B cell (primary cell): ENCODE data around the gene ATP8A2. TPM values are rescaled to one million over a fixed set of nuclear protein-coding genes. Genes with fewer than 3 reads are reported as not detected.
A peak's percentile ranks its signal among the peaks of the same experiment; 100 is the strongest.

Source experiments
- ATAC-seq: fragments of 200-7000 bp; cut with Tn5 transposase; one replicate; pipeline ENCODE4 v1.10.0; 2021; ENCODE audit warnings: low read depth, mild to moderate bottlenecking, moderate number of reproducible peaks, moderate library complexity
- CTCF ChIA-PET: fragments of 350-600 bp; sonication (Branson Sonifier 250); formaldehyde crosslinking; loops from one replicate; lab custom pipeline; 2021; ENCODE audit warnings: antibody characterized with exemption, inconsistent platforms; lab: Charles Lee
- POLR2A ChIA-PET: fragments of 350-600 bp; sonication (Branson Sonifier 250); formaldehyde crosslinking; loops from one replicate; lab custom pipeline; 2021; ENCODE audit warnings: antibody characterized with exemption; lab: Charles Lee
- DNase-seq: peaks from one replicate; pipeline ENCODE4 v3.0.0; 2013
- H2AFZ ChIP-seq: 2 replicates; pipeline ENCODE4 v1.6.1; 2012; ENCODE audit warnings: mild to moderate bottlenecking, low read depth, low read length; ENCODE audit not compliant: insufficient read depth, poor library complexity, severe bottlenecking
- H3K27ac ChIP-seq, 2 donors: 1 replicate in 1 of 2; 2 replicates in 1 of 2; pipeline ENCODE4 v1.5.1; 2012 to 2013; ENCODE audit warnings: low read length in 2 of 2, mild to moderate bottlenecking in 2 of 2, moderate library complexity in 1 of 2
- H3K27me3 ChIP-seq, 4 experiments: fragments of 200-600 bp in 1 of 4; sonication (generic) in 1 of 4; replicated peaks in 1 of 4; 1 replicate in 2 of 4; 2 replicates in 2 of 4; pipeline versions ENCODE4 v1.6.1 to v1.7.0; 2013 to 2016; ENCODE audit warnings: low read length in 3 of 4, mild to moderate bottlenecking in 2 of 4, mixed read lengths in 1 of 4, moderate library complexity in 1 of 4; ENCODE audit not compliant: insufficient read depth in 4 of 4, control insufficient read depth in 3 of 4; ENCODE audit errors: control extremely low read depth in 1 of 4
- H3K36me3 ChIP-seq, 2 experiments: replicated peaks in 1 of 2; 1 replicate in 1 of 2; 2 replicates in 1 of 2; pipeline versions ENCODE4 v1.6.1 to v1.7.1; 2013; ENCODE audit warnings: low read length in 1 of 2; ENCODE audit not compliant: insufficient read depth in 2 of 2, control insufficient read depth in 1 of 2; ENCODE audit errors: control extremely low read depth in 1 of 2, extremely low read depth in 1 of 2
- H3K4me1 ChIP-seq, 2 donors: fragments of 200-600 bp in 1 of 2; sonication (generic) in 1 of 2; 1 replicate in 1 of 2; 2 replicates in 1 of 2; pipeline versions ENCODE4 v1.5.1 to v1.6.1; 2013 to 2017; ENCODE audit warnings: low read length in 2 of 2; ENCODE audit not compliant: control insufficient read depth in 2 of 2, insufficient read depth in 2 of 2
- H3K4me2 ChIP-seq: replicated peaks from 2 replicates; pipeline ENCODE3; 2012; ENCODE audit warnings: mild to moderate bottlenecking, low read depth, low read length; ENCODE audit not compliant: poor library complexity, severe bottlenecking
- H3K4me3 ChIP-seq, 5 experiments: fragments of 200-600 bp in 1 of 5; sonication (generic) in 1 of 5; 1 replicate in 3 of 5; 2 replicates in 2 of 5; pipeline versions ENCODE4 v1.5.1 to v1.7.0; 2011 to 2016; ENCODE audit warnings: low read length in 4 of 5, mild to moderate bottlenecking in 4 of 5, low read depth in 2 of 5, control low read depth in 1 of 5, moderate library complexity in 1 of 5; ENCODE audit not compliant: insufficient read depth in 1 of 5; ENCODE audit errors: control extremely low read depth in 1 of 5, extremely low read depth in 1 of 5
- H3K79me2 ChIP-seq: fragments of 200-600 bp; sonication (generic); one replicate; pipeline ENCODE4 v1.6.0; 2016; ENCODE audit warnings: low read length; ENCODE audit not compliant: control insufficient read depth, insufficient read depth
- H3K9ac ChIP-seq: fragments of 200-600 bp; sonication (generic); 2 replicates; pipeline ENCODE4 v1.6.1; 2017; ENCODE audit warnings: mild to moderate bottlenecking, low read length, moderate library complexity
- H3K9me3 ChIP-seq, 3 donors: one replicate each; pipeline versions ENCODE4 v1.6.1 to v1.7.1; 2013; ENCODE audit warnings: low read length in 2 of 3; ENCODE audit not compliant: control insufficient read depth in 2 of 3, insufficient read depth in 1 of 3; ENCODE audit errors: control extremely low read depth in 1 of 3
- H4K20me1 ChIP-seq: 2 replicates; pipeline ENCODE4 v1.6.0; 2012; ENCODE audit warnings: mild to moderate bottlenecking, low read length; ENCODE audit not compliant: insufficient read depth, control insufficient read depth, poor library complexity, severe bottlenecking
- H3K27ac Mint-ChIP-seq: one replicate; pipeline ENCODE4 v1.8.0; 2021; ENCODE audit warnings: mixed read lengths
- H3K27me3 Mint-ChIP-seq: one replicate; pipeline ENCODE4 v1.8.0; 2021; ENCODE audit warnings: mixed read lengths
- H3K4me1 Mint-ChIP-seq: one replicate; pipeline ENCODE4 v1.8.0; 2021; ENCODE audit warnings: mixed read lengths
- H3K4me3 Mint-ChIP-seq: one replicate; pipeline ENCODE4 v1.8.0; 2021; ENCODE audit warnings: mixed read lengths
- H3K9me3 Mint-ChIP-seq: one replicate; pipeline ENCODE4 v1.8.0; 2022; ENCODE audit warnings: mixed read lengths; ENCODE audit not compliant: insufficient read depth
- CTCF ChIP-seq: fragments of 200-600 bp; IDR thresholded peaks from one replicate; pipeline ENCODE4 v1.8.0; 2022; ENCODE audit warnings: antibody characterized with exemption, mild to moderate bottlenecking
- EZH2 ChIP-seq: IDR thresholded peaks from 2 replicates; pipeline ENCODE4 v1.6.1; 2012; ENCODE audit warnings: borderline replicate concordance, low read depth, mild to moderate bottlenecking, moderate library complexity, low read length; ENCODE audit not compliant: insufficient read depth, poor library complexity, severe bottlenecking
- WGBS: methylation state at CpG from one replicate; pipeline ENCODE4 v1.1.5; 2013; ENCODE audit warnings: missing lambda C conversion rate; ENCODE audit not compliant: insufficient coverage; 5-methylcytosine and 5-hydroxymethylcytosine counted together
- intact Hi-C: fragments of 100-400 bp; cut with micrococcal nuclease; formaldehyde crosslinking; loops from one replicate; pipeline ENCODE4 v1.10.0; 2022
- polyA plus RNA-seq: library from polyadenylated mRNA; depleted of rRNA; stranded (reverse); fragments of >200 nt; gene quantifications from 2 replicates; pipeline ENCODE4 v1.2.3, GENCODE V29; 2012
- total RNA-seq, 2 donors: library from RNA; stranded (reverse); fragments of 120-200 nt in 1 of 2; gene quantifications; 1 replicate in 1 of 2; 2 replicates in 1 of 2; pipeline versions ENCODE4 v1.2.3 to v1.2.4, GENCODE V29; 2013 to 2022

ATP8A2 gene
- total and polyA plus RNA-seq, 2 donors (not counting 1 experiment from before 2014, with no cell fraction given), result not detected

GRCh38 chr13:25901460-25902376, 529.9 kb downstream of the ATP8A2 start:
- ChIA-PET CTCF (no interaction called here), POLR2A (interaction anchor here (0.6 kb wide), 1 partner anchor 9 kb away, joined by 4 read pairs; no protein-coding TSS in a partner anchor)
- peak; percentile 34 for DNase-seq
- no peaks in the 10 kb centered on the region for H4K20me1 ChIP-seq
- H3K9me3 ChIP-seq, result peaks cover 0 to 8% (median 0%) of the 10 kb centered on the region in 3 donors
- no peak overlapping the region for H3K4me3 ChIP-seq
- H3K27me3 ChIP-seq, result peaks cover 0 to 2% (median 0%) of the 10 kb centered on the region in 4 experiments
- TF ChIP-seq EZH2, result no peak
- TF ChIP-seq CTCF, result no peak
- ATAC-seq, result peak; percentile 49
- H2AFZ ChIP-seq, result no peak overlapping the region
- Mint-ChIP-seq H3K27ac (no peak overlapping the region), H3K27me3 (peaks cover 22% of the 10 kb centered on the region), H3K4me3 (no peak overlapping the region), H3K9me3 (peaks cover 2% of the 10 kb centered on the region), H3K4me1 (peaks cover 3% of the 10 kb centered on the region)
- H3K79me2 ChIP-seq, result no peaks in the 10 kb centered on the region
- H3K4me2 ChIP-seq, result no peak overlapping the region
- H3K27ac ChIP-seq, result no peak overlapping the region
- no peaks in the 10 kb centered on the region for H3K36me3 ChIP-seq
- intact Hi-C loops, result no loop called here
- H3K4me1 ChIP-seq, result peaks cover 16 to 17% of the 10 kb centered on the region in 2 donors
- no peak overlapping the region for H3K9ac ChIP-seq
- WGBS, result no CpG with 5 or more reads among the region's 10 CpGs

- Mint-ChIP-seq H3K4me1 (peaks cover 3% of the 10 kb centered on the region), H3K9me3 (peaks cover under 1% of the 10 kb centered on the region), H3K27ac (no peak overlapping the region), H3K27me3 (peaks cover 20% of the 10 kb centered on the region), H3K4me3 (no peak overlapping the region)
- peaks cover 0 to 8% (median 0%) of the 10 kb centered on the region in 3 donors for H3K9me3 ChIP-seq
- H3K4me1 ChIP-seq, result peaks cover 18 to 21% of the 10 kb centered on the region in 2 donors
- no peak overlapping the region for H3K9ac ChIP-seq
- no peak overlapping the region for H3K4me2 ChIP-seq
- WGBS, result 66% methylated on average over 5 of the region's 6 CpGs
- ChIA-PET CTCF (no interaction called here), POLR2A (no interaction called here)
- ATAC-seq (no peak), DNase-seq (no peak)
- no peaks in the 10 kb centered on the region for H3K79me2 ChIP-seq
- H3K4me3 ChIP-seq, result peak overlapping the region in 1 of 5 experiments; percentile 27
- TF ChIP-seq CTCF, result no peak
- no peak for TF ChIP-seq EZH2
- intact Hi-C loops, result no loop called here
- no peak overlapping the region for H2AFZ ChIP-seq
- no peaks in the 10 kb centered on the region for H4K20me1 ChIP-seq
- no peaks in the 10 kb centered on the region for H3K36me3 ChIP-seq
- no peak overlapping the region for H3K27ac ChIP-seq
- H3K27me3 ChIP-seq, result peaks cover 0 to 2% (median 0%) of the 10 kb centered on the region in 4 experiments
Observed at GRCh38 chr13:25902455-25902854, 530.7 kb downstream of the ATP8A2 start.
